SHP77 treated with DMSO at 0.1 percent for 48 hours (cell line): Measurements from ENCODE around the gene TMEM9.

Experiments used
- DNase-seq: peaks from one replicate; lab custom pipeline; 2025; lab: John Stamatoyannopoulos, UW

TMEM9 gene

GRCh38 chr1:201154389-201155165 lies at the start of gene TMEM9:
Gene TMEM9 (minus strand): TSS chr1:201154474. CDS start chr1:201153923, 551 bp downstream.
- peak; percentile 84 for DNase-seq

- no peak for DNase-seq
Observed at GRCh38 chr1:201198598-201198997, 44.3 kb upstream of the TMEM9 start.

GRCh38 chr1:201194046-201194445 lies 39.8 kb upstream of the TMEM9 start:
- DNase-seq, result no peak

- DNase-seq, result no peak
Observed at GRCh38 chr1:201192261-201192788, 38.1 kb upstream of the TMEM9 start.

GRCh38 chr1:201191653-201192260 lies 37.5 kb upstream of the TMEM9 start:
- DNase-seq, result no peak

GRCh38 chr1:201190624-201191051 lies 36.4 kb upstream of the TMEM9 start, which contains the start of gene IGFN1:
Gene IGFN1 (plus strand): TSS chr1:201190824. CDS start chr1:201193294, 2,470 bp downstream.
- peak; percentile 33 for DNase-seq

GRCh38 chr1:201190005-201190404 lies 35.7 kb upstream of the TMEM9 start:
- DNase-seq, result no peak

GRCh38 chr1:201189085-201189484 lies 34.8 kb upstream of the TMEM9 start:
- no peak for DNase-seq

GRCh38 chr1:201186192-201186591 lies 31.9 kb upstream of the TMEM9 start:
- no peak for DNase-seq

- DNase-seq, result no peak
Observed at GRCh38 chr1:201185527-201186128, 31.4 kb upstream of the TMEM9 start.

- DNase-seq, result no peak
Observed at GRCh38 chr1:201185123-201185453, 30.8 kb upstream of the TMEM9 start.

GRCh38 chr1:201184307-201185122 lies 30.2 kb upstream of the TMEM9 start:
- DNase-seq, result peak; percentile 49

- DNase-seq, result no peak
Observed at GRCh38 chr1:201183753-201184152, 29.5 kb upstream of the TMEM9 start.

- DNase-seq, result no peak
Observed at GRCh38 chr1:201183209-201183608, 28.9 kb upstream of the TMEM9 start.

- DNase-seq, result no peak
Observed at GRCh38 chr1:201181726-201182125, 27.5 kb upstream of the TMEM9 start.

- DNase-seq, result no peak
Observed at GRCh38 chr1:201181323-201181722, 27.0 kb upstream of the TMEM9 start.

GRCh38 chr1:201180901-201181300 lies 26.6 kb upstream of the TMEM9 start:
- DNase-seq, result no peak

- DNase-seq, result no peak
Observed at GRCh38 chr1:201180141-201180540, 25.9 kb upstream of the TMEM9 start.

GRCh38 chr1:201178718-201179117 lies 24.4 kb upstream of the TMEM9 start:
- DNase-seq, result no peak

- DNase-seq, result no peak
Observed at GRCh38 chr1:201176940-201177339, 22.7 kb upstream of the TMEM9 start.

GRCh38 chr1:201175820-201176500 lies 21.7 kb upstream of the TMEM9 start:
- DNase-seq, result no peak
